Rectal smooth muscle tissue (tissue), 1 donor: Measurements from ENCODE around the gene DYNLL2.
"Not testable (repeated sequence)": the region's sequence is repeated elsewhere in the genome, so short reads cannot be mapped to it uniquely, and the experiment has no call there.

Source experiments
- H3K27ac ChIP-seq: one replicate; pipeline ENCODE4 v1.7.0; 2013; ENCODE audit warnings: low read depth, low read length, inconsistent platforms
- H3K27me3 ChIP-seq: one replicate; pipeline ENCODE4 v1.7.0; 2013; ENCODE audit warnings: low read length; ENCODE audit not compliant: control insufficient read depth, insufficient read depth
- H3K36me3 ChIP-seq: one replicate; pipeline ENCODE4 v1.7.0; 2013; ENCODE audit warnings: low read length; ENCODE audit not compliant: control insufficient read depth, insufficient read depth
- H3K4me1 ChIP-seq: one replicate; pipeline ENCODE4 v1.7.0; 2013; ENCODE audit warnings: low read length; ENCODE audit not compliant: control insufficient read depth, insufficient read depth
- H3K4me3 ChIP-seq: one replicate; pipeline ENCODE4 v1.7.0; 2013; ENCODE audit warnings: low read length
- H3K9ac ChIP-seq: one replicate; pipeline ENCODE4 v1.7.0; 2013; ENCODE audit warnings: low read length

The DYNLL2 gene

DNA sequence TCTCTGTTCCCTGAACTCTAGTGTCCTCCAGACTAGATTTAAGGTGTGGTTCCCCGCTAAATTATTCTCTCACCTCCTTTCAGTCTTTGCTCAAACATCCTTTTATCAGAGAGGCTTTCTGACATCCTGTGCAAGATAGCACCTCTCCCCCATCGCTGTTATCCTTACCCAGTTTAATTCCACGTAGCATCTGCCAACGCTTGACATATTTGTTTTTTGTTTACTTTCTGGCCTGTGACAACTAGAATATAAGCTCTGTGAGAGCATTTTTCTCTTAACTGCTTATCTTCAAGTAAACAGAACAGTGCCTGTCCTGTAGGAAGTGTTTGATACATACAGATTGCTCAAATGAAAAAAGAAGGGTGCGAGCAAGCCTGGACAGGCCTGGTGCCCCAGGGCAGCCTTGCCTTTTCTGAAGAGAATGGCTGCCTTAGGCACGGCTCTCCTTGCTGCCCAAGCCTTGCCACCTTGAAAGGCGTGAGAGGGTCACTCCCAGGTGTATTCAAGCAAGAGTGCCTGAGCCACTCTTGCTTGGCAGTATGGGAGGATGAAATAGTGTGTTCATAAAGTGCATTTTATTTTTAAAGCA lies 9.7 kb downstream of the DYNLL2 start:
- no peaks in the 10 kb centered on the region for H3K27me3 ChIP-seq
- H3K4me3 ChIP-seq, result no peak overlapping the region
- no peak overlapping the region for H3K27ac ChIP-seq
- no peak overlapping the region for H3K9ac ChIP-seq
- no peaks in the 10 kb centered on the region for H3K4me1 ChIP-seq
- peaks cover 34% of the 10 kb centered on the region for H3K36me3 ChIP-seq

- Histone ChIP-seq H3K36me3 (peaks cover 25% of the 10 kb centered on the region), H3K4me3 (no peak overlapping the region)
These were observed 10.9 kb downstream of the DYNLL2 start for GRCh38 chr17:58094118-58094517.

DNA sequence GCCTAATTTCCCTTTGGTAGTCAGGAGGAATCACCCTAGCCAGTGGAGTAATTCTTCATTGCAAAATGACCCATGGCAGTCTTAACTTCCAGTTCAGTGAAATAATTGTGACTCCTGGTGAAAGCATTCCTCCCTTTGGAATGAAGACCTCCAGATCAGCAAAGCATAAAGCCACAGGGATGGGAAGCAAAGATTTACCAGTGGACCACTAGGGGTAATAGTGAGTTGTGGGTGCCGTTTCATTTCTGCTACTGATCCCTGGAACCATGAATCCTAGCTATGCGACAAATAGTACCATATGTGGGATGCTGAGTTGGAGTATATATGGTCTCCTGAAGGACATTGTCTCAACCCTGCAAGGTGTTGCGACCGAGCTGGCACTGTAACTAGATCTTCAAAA lies 13.7 kb downstream of the DYNLL2 start:
- H3K36me3 ChIP-seq, result peaks cover 8% of the 10 kb centered on the region
- H3K9ac ChIP-seq, result no peak overlapping the region
- no peak overlapping the region for H3K27ac ChIP-seq
- H3K4me3 ChIP-seq, result no peak overlapping the region
- H3K4me1 ChIP-seq, result no peaks in the 10 kb centered on the region
- H3K27me3 ChIP-seq, result no peaks in the 10 kb centered on the region

More at GRCh38 chr17:58094118-58094517, 10.9 kb downstream of the DYNLL2 start:
- Histone ChIP-seq H3K27ac (no peak overlapping the region), H3K27me3 (no peaks in the 10 kb centered on the region), H3K9ac (no peak overlapping the region), H3K4me1 (no peaks in the 10 kb centered on the region)

- H3K27ac ChIP-seq, result no peak overlapping the region
- H3K9ac ChIP-seq, result no peak overlapping the region
- H3K4me3 ChIP-seq, result no peak overlapping the region
- no peaks in the 10 kb centered on the region for H3K27me3 ChIP-seq
- no peaks in the 10 kb centered on the region for H3K4me1 ChIP-seq
- H3K36me3 ChIP-seq, result peaks cover 2% of the 10 kb centered on the region
These were observed 14.3 kb downstream of the DYNLL2 start for GRCh38 chr17:58097384-58098088.

- no peaks in the 10 kb centered on the region for H3K36me3 ChIP-seq
- no peak overlapping the region for H3K27ac ChIP-seq
- H3K27me3 ChIP-seq, result no peaks in the 10 kb centered on the region
- no peak overlapping the region for H3K9ac ChIP-seq
- no peak overlapping the region for H3K4me3 ChIP-seq
- H3K4me1 ChIP-seq, result no peaks in the 10 kb centered on the region
These were observed 17.3 kb downstream of the DYNLL2 start for GRCh38 chr17:58100506-58100905.

- not testable (repeated sequence) for H3K4me1 ChIP-seq, H3K27me3 ChIP-seq, H3K4me3 ChIP-seq, H3K9ac ChIP-seq, H3K27ac ChIP-seq, H3K36me3 ChIP-seq
These were observed 18.7 kb downstream of the DYNLL2 start for GRCh38 chr17:58101898-58102297.

- H3K36me3 ChIP-seq, result no peaks in the 10 kb centered on the region
These were observed 21.9 kb downstream of the DYNLL2 start for GRCh38 chr17:58105093-58105492.

DNA sequence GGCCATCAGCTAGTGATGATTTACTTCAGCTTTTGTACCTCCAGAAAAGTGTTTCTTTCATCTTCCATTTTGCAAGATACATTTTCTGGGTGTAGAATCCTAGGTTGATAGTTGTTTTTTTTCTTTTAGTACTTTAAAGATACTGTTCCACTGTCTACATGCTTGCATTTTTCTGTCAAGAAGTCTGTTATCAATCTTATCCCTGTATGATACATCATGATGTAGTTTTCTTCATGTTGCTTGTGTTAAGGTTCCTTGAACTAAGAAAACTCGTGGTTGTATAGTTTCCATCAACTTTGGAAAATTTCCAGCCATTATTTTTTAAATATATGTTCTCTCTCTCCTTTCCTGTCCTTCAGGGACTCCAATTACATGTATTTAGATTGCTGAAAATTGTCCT lies 24.1 kb downstream of the DYNLL2 start:
- Histone ChIP-seq H3K9ac (no peak overlapping the region), H3K36me3 (no peaks in the 10 kb centered on the region), H3K27me3 (no peaks in the 10 kb centered on the region), H3K4me3 (no peak overlapping the region), H3K27ac (no peak overlapping the region), H3K4me1 (no peaks in the 10 kb centered on the region)

More at GRCh38 chr17:58105093-58105492, 21.9 kb downstream of the DYNLL2 start:
- no peaks in the 10 kb centered on the region for H3K27me3 ChIP-seq
- H3K4me3 ChIP-seq, result no peak overlapping the region
- H3K9ac ChIP-seq, result no peak overlapping the region
- no peaks in the 10 kb centered on the region for H3K4me1 ChIP-seq
- no peak overlapping the region for H3K27ac ChIP-seq

DNA sequence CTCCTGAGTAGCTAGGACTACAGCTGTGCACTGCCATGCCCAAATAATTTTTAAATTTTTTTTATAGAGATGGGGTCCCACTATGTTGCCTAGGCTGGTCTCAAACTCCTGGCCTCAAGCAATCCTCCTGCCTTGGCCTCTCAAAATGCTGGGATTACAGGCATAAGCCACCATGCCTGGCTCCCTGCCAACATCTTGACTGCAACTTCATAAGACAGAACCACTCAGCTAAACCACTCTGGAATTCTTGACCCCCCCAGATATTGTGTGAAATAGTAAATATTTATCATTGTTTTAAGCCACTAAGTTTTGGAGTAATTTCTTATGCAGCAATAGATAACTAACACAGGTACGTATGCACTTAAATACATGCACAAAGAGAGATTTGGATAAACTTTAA lies 26.0 kb downstream of the DYNLL2 start:
- H3K4me1 ChIP-seq, result no peaks in the 10 kb centered on the region
- H3K27me3 ChIP-seq, result no peaks in the 10 kb centered on the region
- H3K36me3 ChIP-seq, result no peaks in the 10 kb centered on the region
- H3K9ac ChIP-seq, result no peak overlapping the region
- no peak overlapping the region for H3K27ac ChIP-seq
- no peak overlapping the region for H3K4me3 ChIP-seq

- Histone ChIP-seq H3K4me1 (no peaks in the 10 kb centered on the region), H3K27me3 (no peaks in the 10 kb centered on the region), H3K9ac (no peak overlapping the region), H3K4me3 (no peak overlapping the region), H3K27ac (no peak overlapping the region), H3K36me3 (no peaks in the 10 kb centered on the region)
These were observed 26.8 kb downstream of the DYNLL2 start for GRCh38 chr17:58110012-58110411.

GRCh38 chr17:58111676-58112075 lies 28.5 kb downstream of the DYNLL2 start:
- H3K27ac ChIP-seq, result no peak overlapping the region
- H3K27me3 ChIP-seq, result no peaks in the 10 kb centered on the region
- no peaks in the 10 kb centered on the region for H3K36me3 ChIP-seq
- no peak overlapping the region for H3K4me3 ChIP-seq
- H3K9ac ChIP-seq, result no peak overlapping the region
- H3K4me1 ChIP-seq, result no peaks in the 10 kb centered on the region

DNA sequence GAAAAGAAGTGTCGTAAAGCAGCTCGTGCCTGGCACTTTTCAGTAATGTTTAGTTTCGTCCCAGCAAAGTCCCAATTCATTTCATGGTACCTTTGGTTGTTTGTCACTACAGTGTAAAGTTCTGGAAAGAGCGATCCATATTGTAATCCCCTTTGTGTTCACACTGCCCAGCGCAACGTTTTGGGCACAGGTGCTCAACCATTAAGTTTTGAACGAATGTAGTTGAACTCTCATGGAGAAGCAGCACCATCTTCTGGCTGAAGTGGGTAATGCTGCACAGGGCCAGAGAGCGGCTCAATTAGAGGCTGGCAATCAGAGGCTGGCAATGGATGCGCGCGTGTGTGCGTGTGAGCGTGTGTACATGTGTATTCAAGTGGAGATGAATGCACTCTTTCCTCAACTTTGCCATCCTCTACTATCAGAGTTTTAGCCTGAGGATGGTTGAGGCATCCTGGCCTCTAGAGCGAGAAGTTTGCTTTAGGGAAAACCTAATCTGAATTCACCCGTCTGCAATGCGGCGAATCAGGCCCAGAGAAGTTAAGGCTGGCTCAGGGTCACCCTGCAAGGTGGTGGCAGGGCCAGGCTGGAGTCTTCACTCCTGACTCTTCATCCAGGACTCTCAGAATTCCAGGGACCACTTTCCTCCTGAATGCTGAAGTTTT lies 29.9 kb downstream of the DYNLL2 start:
- Histone ChIP-seq H3K9ac (no peak overlapping the region), H3K4me3 (no peak overlapping the region), H3K4me1 (no peaks in the 10 kb centered on the region), H3K27me3 (no peaks in the 10 kb centered on the region), H3K36me3 (no peaks in the 10 kb centered on the region), H3K27ac (no peak overlapping the region)

DNA sequence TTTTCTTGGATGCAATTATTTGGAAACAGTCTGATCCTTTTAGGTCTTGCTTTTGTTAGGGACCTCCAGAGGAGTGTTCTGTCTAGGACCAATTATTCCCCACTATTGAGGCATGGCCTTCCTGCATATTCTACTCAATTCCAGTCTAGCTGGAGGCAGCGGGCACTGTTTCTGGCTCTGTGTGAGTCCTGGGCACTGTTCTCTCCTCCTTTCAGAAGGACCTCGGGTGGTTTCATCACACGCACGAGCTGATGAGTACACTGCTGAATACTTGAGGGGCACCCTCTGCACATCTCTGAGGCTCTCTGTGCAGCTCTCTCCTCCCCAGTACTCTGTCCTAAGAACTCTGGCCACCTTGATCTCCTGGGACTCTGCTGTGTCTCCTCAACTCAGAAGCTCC lies 30.7 kb downstream of the DYNLL2 start:
- Histone ChIP-seq H3K9ac (no peak overlapping the region), H3K4me3 (no peak overlapping the region), H3K27ac (no peak overlapping the region), H3K4me1 (no peaks in the 10 kb centered on the region), H3K36me3 (no peaks in the 10 kb centered on the region), H3K27me3 (no peaks in the 10 kb centered on the region)
